Neural progenitor cell (in vitro differentiated cells): ENCODE results near the gene SSTR3.

Experiments used
- CTCF ChIP-seq: fragments of 200-600 bp; sonication (generic); IDR thresholded peaks from 2 replicates; pipeline ENCODE4 v1.5.1; 2017; ENCODE audit warnings: antibody characterized with exemption, mild to moderate bottlenecking
- EZH2 ChIP-seq: fragments of 200-600 bp; sonication (generic); IDR thresholded peaks from 2 replicates; pipeline ENCODE4 v1.6.1; 2017; ENCODE audit warnings: antibody characterized with exemption, mild to moderate bottlenecking, moderate library complexity
- EZH2phosphoT487 ChIP-seq: fragments of 200-600 bp; sonication (generic); IDR thresholded peaks from 2 replicates; pipeline ENCODE4 v1.6.1; 2017; ENCODE audit warnings: antibody characterized with exemption

- TF ChIP-seq CTCF (no peak), EZH2 (no peak), EZH2phosphoT487 (no peak)
These were observed 2.4 kb upstream of the SSTR3 start for GRCh38 chr22:37214731-37215030.
